AML-193 (cell line): Measurements from ENCODE around the gene NOP56.

ENCODE experiments used
- DNase-seq, 2 experiments: peaks; one replicate each; lab custom pipeline; 2025; lab: John Stamatoyannopoulos, UW

The NOP56 gene

GRCh38 chr20:2651772-2652723, at the start of gene NOP56:
Gene NOP56, plus strand, starts transcription at chr20:2652632. Its CDS starts 29 bp downstream, at chr20:2652661.
- peak; percentile 77 to 79 for DNase-seq

GRCh38 chr20:2602746-2603145, 49.7 kb upstream of the NOP56 start:
- no peak for DNase-seq

GRCh38 chr20:2603816-2604505, 48.5 kb upstream of the NOP56 start:
- DNase-seq = no peak

GRCh38 chr20:2604506-2604835, 48.0 kb upstream of the NOP56 start:
- DNase-seq = no peak

GRCh38 chr20:2606507-2607006, 45.9 kb upstream of the NOP56 start:
- no peak for DNase-seq

- no peak for DNase-seq
Observed at GRCh38 chr20:2610326-2610725, 42.1 kb upstream of the NOP56 start.

GRCh38 chr20:2610941-2611720, 41.3 kb upstream of the NOP56 start:
- DNase-seq = no peak

- DNase-seq = no peak
Observed at GRCh38 chr20:2612073-2612472, 40.4 kb upstream of the NOP56 start.

GRCh38 chr20:2616634-2617033, 35.8 kb upstream of the NOP56 start:
- DNase-seq = no peak

- no peak for DNase-seq
Observed at GRCh38 chr20:2617099-2617714, 35.2 kb upstream of the NOP56 start.

GRCh38 chr20:2618815-2619214, 33.6 kb upstream of the NOP56 start:
- no peak for DNase-seq

- DNase-seq = no peak
Observed at GRCh38 chr20:2619337-2619736, 33.1 kb upstream of the NOP56 start.

- DNase-seq = no peak
Observed at GRCh38 chr20:2619961-2620595, 32.4 kb upstream of the NOP56 start.

- no peak for DNase-seq
Observed at GRCh38 chr20:2624190-2624589, 28.2 kb upstream of the NOP56 start.

- DNase-seq = no peak
Observed at GRCh38 chr20:2625062-2625461, 27.4 kb upstream of the NOP56 start.

- DNase-seq = no peak
Observed at GRCh38 chr20:2626853-2627541, 25.4 kb upstream of the NOP56 start.

- no peak for DNase-seq
Observed at GRCh38 chr20:2631228-2631627, 21.2 kb upstream of the NOP56 start.

GRCh38 chr20:2633381-2633780, 19.1 kb upstream of the NOP56 start:
- DNase-seq = no peak

- no peak for DNase-seq
Observed at GRCh38 chr20:2637246-2637645, 15.2 kb upstream of the NOP56 start.

- no peak for DNase-seq
Observed at GRCh38 chr20:2640260-2640659, 12.2 kb upstream of the NOP56 start.

GRCh38 chr20:2640899-2641298, 11.5 kb upstream of the NOP56 start:
- DNase-seq = no peak
